Upper lobe of right lung (tissue), 1 donor: Measurements from ENCODE around the gene ALAD. TPM values are rescaled to one million over a fixed set of nuclear protein-coding genes. Genes with fewer than 3 reads are reported as not detected.

Source experiments
- ATAC-seq: fragments of 200-7000 bp; cut with Tn5 transposase; one replicate; pipeline ENCODE4 v1.9.1; 2020; ENCODE audit warnings: mild to moderate bottlenecking, moderate library complexity
- DNase-seq: peaks from one replicate; pipeline ENCODE4 v3.0.0-alpha.2; 2020
- H3K27ac ChIP-seq: fragments of 200-600 bp; one replicate; pipeline ENCODE4 v1.8.0; 2022
- H3K27me3 ChIP-seq: fragments of 200-600 bp; one replicate; pipeline ENCODE4 v1.8.0; 2022; ENCODE audit warnings: mild to moderate bottlenecking
- H3K36me3 ChIP-seq: fragments of 200-600 bp; one replicate; pipeline ENCODE4 v1.8.0; 2022
- H3K4me1 ChIP-seq: fragments of 200-600 bp; one replicate; pipeline ENCODE4 v1.8.0; 2022
- H3K4me3 ChIP-seq: fragments of 200-600 bp; one replicate; pipeline ENCODE4 v1.8.0; 2022; ENCODE audit warnings: mild to moderate bottlenecking
- H3K9me3 ChIP-seq: fragments of 200-600 bp; one replicate; pipeline ENCODE4 v1.8.0; 2022
- intact Hi-C: fragments of 100-400 bp; cut with DNase I; formaldehyde crosslinking; loops from one replicate; pipeline ENCODE4 v1.11.0; 2022
- total RNA-seq: library from RNA; stranded (reverse); fragmentation: NEBNext Ultra II Directional; extraction: Animal tissue kit (Norgen Biotek cat#: 25700); gene quantifications from one replicate; pipeline ENCODE4 v1.2.1, GENCODE V29; 2021
- TF ChIP-seq, protein P1 (sequence below): fragments of 200-600 bp; IDR thresholded peaks from one replicate; pipeline ENCODE4 v1.8.0; 2022; ENCODE audit warnings: antibody characterized with exemption
- donor health status: DM: no; HTN: yes; CAD: no; lungs with severe emphysema.

ALAD gene
- total RNA-seq, 1 donor from 2014 or later: 37.7 TPM

DNA sequence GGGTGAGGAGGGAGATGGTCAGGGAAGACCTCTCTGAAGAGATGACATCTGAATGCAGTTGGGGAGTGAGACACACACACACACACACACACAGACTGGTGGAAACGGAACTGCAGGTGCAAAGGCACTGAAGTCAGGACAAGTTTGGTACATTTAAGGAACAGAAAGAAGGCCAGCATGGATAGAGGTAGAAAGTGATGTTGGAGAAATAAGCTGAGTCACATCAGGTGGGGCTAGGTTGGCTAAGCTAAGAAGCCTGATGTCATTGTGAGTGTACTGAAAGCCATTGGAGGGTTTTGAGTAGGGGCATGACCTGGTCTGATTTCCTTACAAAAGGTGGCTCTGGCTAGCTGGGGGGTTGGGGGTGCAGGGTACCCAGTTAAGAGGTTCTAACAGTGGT is 48.7 kb downstream of the ALAD start:
- no peak overlapping the region for H3K27ac ChIP-seq
- DNase-seq (no peak), ATAC-seq (no peak)
- intact Hi-C loops: no loop called here
- no peaks in the 10 kb centered on the region for H3K9me3 ChIP-seq
- peaks cover 15% of the 10 kb centered on the region for H3K4me1 ChIP-seq
- TF ChIP-seq, protein P1, sequence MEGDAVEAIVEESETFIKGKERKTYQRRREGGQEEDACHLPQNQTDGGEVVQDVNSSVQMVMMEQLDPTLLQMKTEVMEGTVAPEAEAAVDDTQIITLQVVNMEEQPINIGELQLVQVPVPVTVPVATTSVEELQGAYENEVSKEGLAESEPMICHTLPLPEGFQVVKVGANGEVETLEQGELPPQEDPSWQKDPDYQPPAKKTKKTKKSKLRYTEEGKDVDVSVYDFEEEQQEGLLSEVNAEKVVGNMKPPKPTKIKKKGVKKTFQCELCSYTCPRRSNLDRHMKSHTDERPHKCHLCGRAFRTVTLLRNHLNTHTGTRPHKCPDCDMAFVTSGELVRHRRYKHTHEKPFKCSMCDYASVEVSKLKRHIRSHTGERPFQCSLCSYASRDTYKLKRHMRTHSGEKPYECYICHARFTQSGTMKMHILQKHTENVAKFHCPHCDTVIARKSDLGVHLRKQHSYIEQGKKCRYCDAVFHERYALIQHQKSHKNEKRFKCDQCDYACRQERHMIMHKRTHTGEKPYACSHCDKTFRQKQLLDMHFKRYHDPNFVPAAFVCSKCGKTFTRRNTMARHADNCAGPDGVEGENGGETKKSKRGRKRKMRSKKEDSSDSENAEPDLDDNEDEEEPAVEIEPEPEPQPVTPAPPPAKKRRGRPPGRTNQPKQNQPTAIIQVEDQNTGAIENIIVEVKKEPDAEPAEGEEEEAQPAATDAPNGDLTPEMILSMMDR: no peak
- H3K36me3 ChIP-seq: no peaks in the 10 kb centered on the region
- no peaks in the 10 kb centered on the region for H3K27me3 ChIP-seq
- H3K4me3 ChIP-seq: no peak overlapping the region

DNA sequence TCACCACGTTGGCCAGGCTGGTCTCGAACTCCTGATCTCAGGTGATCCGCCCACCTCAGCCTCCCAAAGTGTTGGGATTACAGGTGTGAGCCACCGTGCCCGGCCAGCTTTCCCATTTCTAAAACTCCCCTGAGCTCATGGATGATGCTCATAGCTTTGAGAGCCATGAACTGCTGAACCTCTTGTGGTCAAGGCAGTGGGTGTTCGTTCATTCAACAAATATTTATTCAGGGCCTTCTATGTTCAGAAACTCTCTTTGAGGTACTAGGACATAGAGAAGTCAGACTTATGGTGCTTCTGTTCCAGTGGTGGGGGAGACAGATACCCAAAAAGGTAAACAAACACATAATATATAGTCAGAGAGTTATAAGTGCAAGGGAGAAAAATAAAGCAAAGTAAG is 49.1 kb downstream of the ALAD start:
- TF ChIP-seq, protein P1: no peak
- no peaks in the 10 kb centered on the region for H3K27me3 ChIP-seq
- no peaks in the 10 kb centered on the region for H3K9me3 ChIP-seq
- DNase-seq: no peak
- no peak for ATAC-seq
- H3K27ac ChIP-seq: no peak overlapping the region
- no peak overlapping the region for H3K4me3 ChIP-seq
- no peaks in the 10 kb centered on the region for H3K36me3 ChIP-seq
- peaks cover 15% of the 10 kb centered on the region for H3K4me1 ChIP-seq
- intact Hi-C loops: no loop called here

DNA sequence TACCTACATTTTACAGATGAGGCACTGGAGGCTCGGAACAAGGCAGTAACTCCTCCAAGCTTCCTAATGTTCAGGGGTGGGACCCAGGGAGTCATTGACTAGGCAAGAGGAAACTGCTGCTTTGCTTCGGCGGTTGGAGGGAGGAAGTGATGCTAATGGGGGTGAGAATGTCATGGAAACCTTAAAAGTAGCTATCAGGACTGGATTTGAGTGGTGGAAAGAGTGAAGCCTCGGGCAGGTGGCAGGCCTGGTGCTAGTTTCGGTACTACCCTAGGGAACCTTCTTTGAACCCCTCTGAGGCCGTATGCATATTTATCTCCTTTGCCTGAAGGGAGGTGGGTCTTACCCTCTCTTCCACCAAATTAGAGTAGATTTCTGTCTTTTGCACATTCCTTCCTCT is 50.1 kb downstream of the ALAD start:
- Histone ChIP-seq H3K27ac (no peak overlapping the region), H3K4me1 (peaks cover 15% of the 10 kb centered on the region), H3K9me3 (no peaks in the 10 kb centered on the region), H3K36me3 (no peaks in the 10 kb centered on the region), H3K27me3 (no peaks in the 10 kb centered on the region), H3K4me3 (no peak overlapping the region)
- ATAC-seq: no peak
- TF ChIP-seq, protein P1: no peak
- no peak for DNase-seq
- intact Hi-C loops: no loop called here

DNA sequence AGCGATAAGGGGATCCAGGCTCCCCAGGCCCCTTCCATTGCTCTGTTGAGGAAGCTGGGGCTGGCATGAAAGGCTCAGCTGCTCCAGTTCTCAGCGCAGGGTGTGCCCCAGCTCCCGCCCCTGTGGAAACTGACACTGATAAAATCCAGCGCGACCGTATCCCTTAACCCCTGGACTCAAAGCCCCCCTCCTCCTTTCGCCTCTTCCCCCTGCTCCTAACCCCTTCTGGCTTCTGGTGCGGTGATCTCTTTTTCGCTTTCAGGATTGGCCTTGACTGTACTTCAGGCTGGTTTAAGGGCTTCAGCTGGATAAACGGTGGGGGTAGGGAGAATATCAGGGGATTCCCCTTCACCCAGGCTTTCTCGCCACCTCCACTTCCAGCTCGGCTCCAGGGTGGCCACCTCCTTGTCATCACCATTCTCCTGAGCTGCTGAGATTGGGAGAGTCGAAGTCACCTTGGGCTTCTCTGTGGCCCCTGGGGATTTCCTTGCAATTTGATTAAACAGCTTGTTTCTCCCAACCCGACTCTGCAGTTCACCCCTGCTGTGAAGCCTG is 50.9 kb downstream of the ALAD start:
- H3K27me3 ChIP-seq: no peaks in the 10 kb centered on the region
- no peak for DNase-seq

DNA sequence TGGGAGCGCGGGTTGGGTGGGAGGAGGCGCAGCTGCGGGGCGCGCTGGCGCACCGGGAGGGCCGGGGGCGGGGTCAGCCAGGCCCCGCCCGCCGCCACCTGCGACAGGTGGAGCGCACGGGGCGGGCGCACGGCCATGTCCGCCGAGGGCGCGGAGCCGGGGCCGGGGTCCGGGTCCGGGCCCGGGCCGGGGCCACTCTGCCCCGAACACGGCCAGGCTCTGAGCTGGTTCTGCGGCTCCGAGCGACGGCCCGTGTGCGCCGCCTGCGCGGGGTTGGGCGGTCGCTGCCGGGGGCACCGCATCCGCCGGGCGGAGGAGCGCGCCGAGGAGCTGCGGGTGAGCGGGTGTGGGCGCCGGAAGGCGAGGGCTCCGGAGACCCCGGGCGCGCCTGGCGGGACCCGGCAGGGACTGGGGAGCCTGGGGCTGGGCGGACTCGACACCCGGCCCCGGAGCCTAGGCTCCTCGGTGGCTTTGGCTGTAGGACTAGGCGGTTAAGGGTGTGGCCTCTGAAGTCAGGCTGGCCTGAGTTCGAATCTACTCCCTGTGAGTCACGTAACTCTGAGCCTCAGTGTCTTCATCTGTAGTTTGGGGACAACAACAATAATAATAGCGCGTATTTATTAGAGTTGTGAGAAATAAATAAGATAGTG is 51.5 kb downstream of the ALAD start, which contains the start of gene BSPRY:
Gene BSPRY, plus strand, starts transcription at position 97 of the 650 bp plus-strand sequence. Its CDS starts 39 bp downstream, at position 136.
- H3K36me3 ChIP-seq: no peaks in the 10 kb centered on the region
- H3K27ac ChIP-seq: peak within 1 kb of the TSS; percentile 24
- peak; percentile 80 for DNase-seq
- H3K4me1 ChIP-seq: peaks cover 15% of the 10 kb centered on the region
- no peaks in the 10 kb centered on the region for H3K27me3 ChIP-seq
- TF ChIP-seq, protein P1: no peak
- ATAC-seq: peak; percentile 93
- intact Hi-C loops: no loop called here
- peak within 1 kb of the TSS; percentile 58 for H3K4me3 ChIP-seq
- no peaks in the 10 kb centered on the region for H3K9me3 ChIP-seq

More for the DNA sequence above, 50.9 kb downstream of the ALAD start:
- TF ChIP-seq, protein P1: no peak
- H3K27ac ChIP-seq: no peak overlapping the region
- peak; percentile 14 for ATAC-seq
- peaks cover 15% of the 10 kb centered on the region for H3K4me1 ChIP-seq
- intact Hi-C loops: no loop called here
- no peaks in the 10 kb centered on the region for H3K36me3 ChIP-seq
- no peaks in the 10 kb centered on the region for H3K9me3 ChIP-seq
- peak overlapping the region; percentile 58 for H3K4me3 ChIP-seq
